ENCODE results near the gene SVOPL.

GRCh38 chr7:138666385-138666784 lies 34.8 kb downstream of the SVOPL start:
- TF ChIP-seq CTCF (IDR thresholded peaks at IDR 0.05) (no peak), POLR2A (IDR thresholded peaks at IDR 0.05) (no peak)

All from uterus (tissue), 2 donors.